WTC11 (cell line): Measurements from ENCODE around the gene DUSP19.

ENCODE experiments used
- CREB1 ChIP-seq: sonication (generic); formaldehyde crosslinking; IDR thresholded peaks from 2 replicates; pipeline ENCODE4 v1.8.0; 2023; ENCODE audit warnings: mild to moderate bottlenecking, missing genetic modification reagents
- GABPB1 ChIP-seq: sonication (generic); formaldehyde crosslinking; IDR thresholded peaks from 2 replicates; pipeline ENCODE4 v1.8.1; 2023; ENCODE audit warnings: mild to moderate bottlenecking, missing genetic modification reagents
- GRHL2 ChIP-seq: fragments of 250-450 bp; sonication (Bioruptor Pico); IDR thresholded peaks from 2 replicates; pipeline ENCODE4 v1.8.0; 2022; ENCODE audit warnings: mild to moderate bottlenecking, moderate library complexity; ENCODE audit not compliant: insufficient replicate concordance, severe bottlenecking
- MAX ChIP-seq: sonication (generic); formaldehyde crosslinking; IDR thresholded peaks from 2 replicates; pipeline ENCODE4 v1.8.0; 2022; ENCODE audit warnings: mild to moderate bottlenecking, missing genetic modification reagents
- NFE2L1 ChIP-seq: sonication (generic); formaldehyde crosslinking; IDR thresholded peaks from 2 replicates; pipeline ENCODE4 v1.8.1; 2023; ENCODE audit warnings: missing genetic modification reagents
- TCF7 ChIP-seq: sonication (generic); formaldehyde crosslinking; IDR thresholded peaks from 2 replicates; pipeline ENCODE4 v1.8.0; 2022; ENCODE audit warnings: mild to moderate bottlenecking, low read depth, missing genetic modification reagents, moderate library complexity
- ZNF425 ChIP-seq: fragments of 250-450 bp; sonication (Bioruptor Pico); conservative IDR thresholded peaks from 2 replicates; pipeline ENCODE4 v1.9.0; 2021; ENCODE audit warnings: mild to moderate bottlenecking
- TF ChIP-seq, protein P1 (sequence below): fragments of 200-600 bp; IDR thresholded peaks from 2 replicates; pipeline ENCODE4 v1.8.0; 2022; ENCODE audit warnings: antibody characterized with exemption
- TF ChIP-seq, protein P2 (sequence below): sonication (generic); formaldehyde crosslinking; IDR thresholded peaks from 2 replicates; pipeline ENCODE4 v1.8.1; 2023; ENCODE audit warnings: mild to moderate bottlenecking, missing genetic modification reagents, moderate library complexity

DNA sequence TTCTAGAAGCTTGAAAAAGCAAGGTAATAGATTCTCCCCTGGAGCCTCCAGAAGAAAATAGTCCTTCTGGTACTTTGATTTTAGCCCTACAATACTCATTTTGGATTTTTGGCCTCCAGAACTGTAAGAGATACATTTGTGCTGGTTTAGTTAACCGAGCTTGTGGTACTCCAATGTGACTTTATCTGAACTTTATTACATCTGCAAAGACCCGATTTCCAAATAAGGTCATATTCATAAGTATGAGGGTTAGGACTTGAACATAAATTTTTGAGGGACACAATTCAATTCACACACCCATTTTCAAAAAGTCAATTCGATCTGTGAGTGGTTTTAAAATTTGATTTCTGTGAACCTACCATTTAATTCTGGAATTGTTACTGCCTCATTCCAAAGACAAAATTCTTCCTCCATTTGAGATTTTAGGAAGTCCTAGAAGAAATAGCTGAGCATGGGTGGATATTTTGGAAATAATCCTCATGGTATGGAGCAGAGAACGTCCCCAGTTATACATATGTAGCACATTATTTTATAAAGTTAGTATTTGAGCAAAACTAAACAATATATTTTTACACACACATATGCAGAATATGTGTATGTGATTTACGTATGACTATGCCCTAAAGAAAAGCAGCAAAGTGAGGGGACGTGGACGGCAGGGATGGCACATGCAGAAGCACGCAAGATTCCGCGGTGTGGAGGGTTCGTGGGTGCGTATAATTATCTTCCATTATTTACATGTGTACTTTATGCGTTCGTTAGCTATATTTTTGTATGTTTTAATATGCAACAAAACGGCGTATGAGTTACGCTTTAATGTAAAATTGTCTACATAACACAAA is 44.8 kb downstream of the DUSP19 start:
- TF ChIP-seq, protein P1, sequence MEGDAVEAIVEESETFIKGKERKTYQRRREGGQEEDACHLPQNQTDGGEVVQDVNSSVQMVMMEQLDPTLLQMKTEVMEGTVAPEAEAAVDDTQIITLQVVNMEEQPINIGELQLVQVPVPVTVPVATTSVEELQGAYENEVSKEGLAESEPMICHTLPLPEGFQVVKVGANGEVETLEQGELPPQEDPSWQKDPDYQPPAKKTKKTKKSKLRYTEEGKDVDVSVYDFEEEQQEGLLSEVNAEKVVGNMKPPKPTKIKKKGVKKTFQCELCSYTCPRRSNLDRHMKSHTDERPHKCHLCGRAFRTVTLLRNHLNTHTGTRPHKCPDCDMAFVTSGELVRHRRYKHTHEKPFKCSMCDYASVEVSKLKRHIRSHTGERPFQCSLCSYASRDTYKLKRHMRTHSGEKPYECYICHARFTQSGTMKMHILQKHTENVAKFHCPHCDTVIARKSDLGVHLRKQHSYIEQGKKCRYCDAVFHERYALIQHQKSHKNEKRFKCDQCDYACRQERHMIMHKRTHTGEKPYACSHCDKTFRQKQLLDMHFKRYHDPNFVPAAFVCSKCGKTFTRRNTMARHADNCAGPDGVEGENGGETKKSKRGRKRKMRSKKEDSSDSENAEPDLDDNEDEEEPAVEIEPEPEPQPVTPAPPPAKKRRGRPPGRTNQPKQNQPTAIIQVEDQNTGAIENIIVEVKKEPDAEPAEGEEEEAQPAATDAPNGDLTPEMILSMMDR = no peak
- TF ChIP-seq MAX (CRISPR knock-in tag) (no peak), GRHL2 (no peak), CREB1 (CRISPR knock-in tag) (no peak), ZNF425 (CRISPR knock-in tag) (no peak), GABPB1 (CRISPR knock-in tag) (no peak), TCF7 (CRISPR knock-in tag) (no peak), NFE2L1 (no peak)
- TF ChIP-seq, protein P2, sequence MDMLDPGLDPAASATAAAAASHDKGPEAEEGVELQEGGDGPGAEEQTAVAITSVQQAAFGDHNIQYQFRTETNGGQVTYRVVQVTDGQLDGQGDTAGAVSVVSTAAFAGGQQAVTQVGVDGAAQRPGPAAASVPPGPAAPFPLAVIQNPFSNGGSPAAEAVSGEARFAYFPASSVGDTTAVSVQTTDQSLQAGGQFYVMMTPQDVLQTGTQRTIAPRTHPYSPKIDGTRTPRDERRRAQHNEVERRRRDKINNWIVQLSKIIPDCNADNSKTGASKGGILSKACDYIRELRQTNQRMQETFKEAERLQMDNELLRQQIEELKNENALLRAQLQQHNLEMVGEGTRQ = no peak
